Fibroblast of skin of left biceps (primary cell): ENCODE measurements around the gene TTC6.

Source experiments
- DNase-seq, 2 experiments: peaks; one replicate each; pipeline ENCODE4 v3.0.0-alpha.2; 2013; ENCODE audit warnings: low read depth in 2 of 2

TTC6 gene

DNA sequence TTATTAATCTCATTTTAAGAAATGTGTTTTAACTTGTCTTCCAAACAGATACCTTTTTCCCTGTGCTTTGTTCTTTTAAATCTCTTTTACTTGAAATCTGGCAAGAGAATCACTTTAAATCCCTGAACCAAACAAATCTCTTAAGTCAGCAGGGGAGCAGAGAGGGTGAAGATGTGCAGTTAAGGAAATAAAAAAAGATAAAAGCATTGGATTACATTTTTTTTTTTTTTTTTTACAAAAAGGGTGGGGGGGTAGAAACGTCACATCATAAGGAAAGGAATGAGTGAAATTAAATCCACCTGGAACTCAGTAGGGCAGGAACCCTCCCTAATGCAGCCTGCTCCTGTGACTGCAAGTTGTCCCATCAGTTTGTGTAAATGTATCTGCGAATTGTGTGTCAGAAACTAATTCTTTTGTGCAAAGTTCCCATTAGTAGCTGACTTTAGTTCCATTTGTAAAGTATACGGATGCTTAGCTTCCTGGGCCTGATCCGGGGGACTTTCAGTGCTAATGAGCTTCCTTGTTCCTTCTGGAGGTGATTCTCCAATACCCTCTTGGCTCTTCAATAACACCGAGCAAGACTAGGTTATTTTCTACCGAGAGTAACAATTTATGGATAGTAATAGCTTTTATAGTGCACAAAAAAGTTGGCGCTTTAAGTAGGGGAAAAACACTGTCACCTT lies 1.5 kb downstream of the TTC6 start:
- no peak for DNase-seq

DNA sequence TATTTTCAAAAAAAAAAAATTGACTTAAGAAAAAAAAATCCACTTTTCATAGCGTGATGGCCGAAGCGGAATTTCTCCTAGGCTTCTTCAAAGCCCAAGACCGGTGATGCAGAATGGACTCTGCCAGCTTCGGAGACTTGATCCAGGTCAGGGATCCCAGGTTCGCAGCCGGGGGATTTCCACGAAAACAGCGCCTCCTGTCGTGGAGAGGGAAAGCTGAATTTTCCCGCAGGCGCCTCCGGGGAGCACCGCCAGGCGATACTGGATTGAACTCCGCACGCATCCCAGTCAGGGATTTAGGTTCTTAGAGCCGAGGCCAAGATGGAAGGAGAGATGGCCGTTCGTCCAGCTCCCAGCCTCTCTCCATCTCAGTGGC lies 2.1 kb downstream of the TTC6 start:
- DNase-seq: no peak

DNA sequence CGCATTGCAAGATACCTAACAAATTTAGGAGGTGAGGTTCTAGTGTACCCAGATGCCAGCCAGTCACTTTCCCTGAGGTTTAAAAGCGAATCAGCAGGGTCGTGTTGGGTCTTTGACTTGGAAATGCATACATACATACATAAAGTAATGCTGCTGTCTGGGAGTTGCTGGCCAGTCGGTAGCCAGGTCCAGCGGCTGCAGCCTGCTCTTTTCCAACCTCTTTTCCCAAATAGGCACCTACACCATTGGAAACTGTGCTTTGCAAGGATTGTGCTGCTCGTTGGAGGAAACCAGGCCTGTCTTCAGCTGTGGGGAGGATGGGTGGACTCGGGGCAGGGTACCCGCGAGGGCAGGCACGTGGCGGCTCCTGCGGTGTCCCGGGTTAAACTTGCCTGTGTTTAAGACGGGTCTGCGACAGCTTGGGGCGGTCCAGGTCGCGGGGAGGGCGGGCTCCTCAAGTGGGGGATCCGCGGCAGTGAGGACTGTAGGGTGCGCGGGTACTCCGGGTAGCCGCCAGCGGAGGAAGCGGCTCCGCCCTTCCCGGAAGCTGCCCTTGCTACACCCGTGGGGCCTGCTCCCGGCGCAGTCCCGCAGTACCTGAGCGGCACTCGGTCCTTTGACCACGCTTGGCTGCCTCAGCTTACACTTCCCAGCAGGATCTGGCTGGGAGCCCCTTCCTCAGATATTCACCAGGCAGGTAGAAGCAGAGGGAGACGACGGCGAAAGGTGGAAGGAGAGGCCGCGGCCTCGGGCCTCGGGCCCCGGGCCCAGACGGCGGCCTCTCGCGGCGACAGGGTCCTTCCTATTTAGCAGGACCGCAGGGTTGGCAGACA lies 2.7 kb downstream of the TTC6 start:
- no peak for DNase-seq

DNA sequence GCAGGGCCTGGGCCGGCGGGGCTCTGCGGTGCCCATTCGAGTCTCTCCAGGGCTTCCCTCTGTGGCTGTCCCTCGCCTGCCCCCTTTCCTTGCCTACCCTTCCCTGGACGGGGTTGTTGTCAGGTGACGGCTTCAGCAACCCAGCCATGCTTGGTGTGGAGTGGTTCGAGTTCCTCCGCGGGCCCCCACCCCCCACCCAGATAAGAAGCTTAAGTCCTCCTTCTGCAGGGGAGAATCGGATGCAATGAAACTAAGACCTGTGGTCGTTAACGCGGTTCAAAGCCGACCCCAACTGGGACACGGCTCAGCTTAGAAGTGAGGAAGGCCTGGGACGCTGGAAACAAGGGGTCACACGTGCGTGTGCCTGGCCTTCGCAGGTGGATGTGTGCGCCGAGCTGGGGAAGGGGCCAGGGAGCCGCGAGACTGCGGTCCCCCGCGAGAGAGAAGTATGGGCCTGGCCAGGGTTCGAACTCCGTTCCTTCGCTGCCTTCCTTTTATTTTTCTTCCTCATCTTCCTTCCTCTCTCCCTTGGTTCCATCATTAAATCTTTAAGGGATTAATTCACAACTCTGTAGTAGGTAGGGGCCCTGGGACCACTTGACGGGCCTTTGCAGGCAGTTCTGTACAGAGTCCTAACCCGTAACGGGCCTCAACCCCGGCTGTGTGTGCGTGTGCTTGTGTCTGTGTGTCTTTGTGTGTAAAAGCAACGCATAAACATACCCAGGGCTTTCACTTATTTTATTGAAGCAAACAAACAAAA lies 3.5 kb downstream of the TTC6 start:
- DNase-seq: no peak

DNA sequence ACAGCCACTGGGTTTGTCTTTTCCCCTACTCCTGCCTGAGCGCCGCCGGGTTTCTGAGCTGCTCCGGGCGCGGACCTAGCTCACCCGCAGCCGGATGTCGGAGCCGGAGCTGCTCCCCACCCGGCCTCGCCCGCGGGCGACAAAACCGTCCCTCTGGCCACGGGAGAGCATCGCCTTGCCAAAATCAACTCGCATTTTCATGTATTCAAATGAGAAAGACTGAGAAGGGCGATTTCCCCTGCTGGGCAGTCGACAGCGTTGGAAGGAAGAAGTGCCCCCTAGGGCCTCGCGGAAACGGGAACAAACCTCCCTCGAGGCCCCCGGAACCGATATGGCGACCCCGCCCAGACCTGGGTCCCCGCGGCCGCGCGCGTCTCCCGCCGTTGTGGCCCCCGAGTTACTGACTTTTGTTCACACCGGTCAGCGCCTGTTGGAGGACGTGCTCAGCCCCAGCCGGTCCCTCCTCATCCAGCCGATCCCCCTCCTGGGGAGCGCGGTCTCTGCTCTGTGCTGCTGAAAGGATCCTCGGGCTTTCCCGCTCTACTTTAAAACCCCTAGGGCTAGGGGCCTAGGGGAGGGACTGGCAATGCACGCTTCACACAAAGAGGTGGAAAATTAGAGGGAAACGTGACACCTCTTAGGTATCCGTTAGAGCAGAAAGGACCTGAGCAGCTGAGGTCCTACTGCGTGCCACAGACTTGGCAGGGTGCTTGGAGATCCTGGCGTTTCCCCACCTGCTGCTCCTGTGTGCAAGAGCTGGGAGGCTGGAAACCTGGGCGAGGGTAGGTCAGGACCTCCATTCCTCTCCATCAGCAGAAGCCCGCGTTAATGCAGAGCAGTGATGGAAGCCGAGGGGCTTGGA lies 4.3 kb downstream of the TTC6 start:
- no peak for DNase-seq

DNA sequence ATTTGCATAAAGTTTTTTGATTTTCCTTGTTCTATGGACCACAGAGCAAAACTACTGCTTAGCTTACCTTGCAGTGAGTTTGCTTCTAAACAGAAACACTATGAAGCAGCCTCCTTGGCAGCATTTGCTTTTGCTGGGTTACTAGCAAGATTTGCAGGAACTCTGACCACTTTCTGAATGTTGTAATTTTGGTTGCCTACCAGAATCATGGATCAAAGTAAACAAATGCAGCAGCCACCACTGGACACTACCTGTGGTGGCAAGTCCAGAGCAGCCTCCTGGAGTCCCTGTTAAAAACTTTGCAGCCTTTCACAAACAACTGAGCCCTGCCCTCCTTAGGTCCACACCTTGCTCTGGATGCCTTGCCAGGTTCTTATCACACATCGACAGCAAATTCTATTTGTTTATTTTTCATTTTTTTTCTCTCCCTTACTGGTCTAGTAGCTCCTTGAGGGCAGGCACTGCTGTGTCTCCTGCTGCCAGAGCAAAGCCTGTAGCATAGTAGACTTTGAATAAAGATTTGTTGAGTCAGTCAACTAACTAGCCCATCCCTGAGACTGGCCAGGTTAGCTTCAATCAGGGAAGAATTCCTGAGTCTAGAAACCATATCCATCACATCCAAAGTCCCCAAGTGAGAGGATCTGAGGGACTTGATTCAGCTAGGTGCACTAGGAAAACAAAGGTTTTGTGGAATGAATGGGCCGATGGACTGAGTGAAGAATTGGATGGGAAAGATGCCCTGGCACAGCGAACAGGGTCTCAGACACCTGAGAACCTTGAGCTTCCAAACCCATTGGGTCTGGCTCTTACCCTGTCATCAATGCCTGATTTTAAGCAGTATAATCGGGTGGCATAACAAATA lies 5.7 kb downstream of the TTC6 start:
- no peak for DNase-seq

DNA sequence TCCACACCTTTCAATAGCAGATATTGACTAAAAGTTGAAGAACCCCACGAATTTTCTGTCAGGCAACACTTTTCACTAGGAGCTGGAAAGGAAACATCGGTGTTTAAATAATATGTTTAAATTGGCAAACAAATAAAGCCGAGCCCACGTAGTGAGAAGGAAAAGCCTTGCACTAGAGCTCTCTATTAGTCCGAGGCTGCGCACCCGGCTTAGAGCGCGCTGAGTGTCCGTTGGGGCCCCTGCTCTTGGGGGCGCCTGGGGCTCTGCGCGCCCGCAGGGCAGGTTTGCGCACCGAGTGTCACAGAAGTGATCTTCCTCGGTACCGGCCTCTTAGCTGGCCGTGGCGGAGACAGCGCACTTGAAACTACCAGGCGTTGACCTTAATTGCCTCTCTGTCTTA lies 6.4 kb downstream of the TTC6 start:
- DNase-seq: no peak

DNA sequence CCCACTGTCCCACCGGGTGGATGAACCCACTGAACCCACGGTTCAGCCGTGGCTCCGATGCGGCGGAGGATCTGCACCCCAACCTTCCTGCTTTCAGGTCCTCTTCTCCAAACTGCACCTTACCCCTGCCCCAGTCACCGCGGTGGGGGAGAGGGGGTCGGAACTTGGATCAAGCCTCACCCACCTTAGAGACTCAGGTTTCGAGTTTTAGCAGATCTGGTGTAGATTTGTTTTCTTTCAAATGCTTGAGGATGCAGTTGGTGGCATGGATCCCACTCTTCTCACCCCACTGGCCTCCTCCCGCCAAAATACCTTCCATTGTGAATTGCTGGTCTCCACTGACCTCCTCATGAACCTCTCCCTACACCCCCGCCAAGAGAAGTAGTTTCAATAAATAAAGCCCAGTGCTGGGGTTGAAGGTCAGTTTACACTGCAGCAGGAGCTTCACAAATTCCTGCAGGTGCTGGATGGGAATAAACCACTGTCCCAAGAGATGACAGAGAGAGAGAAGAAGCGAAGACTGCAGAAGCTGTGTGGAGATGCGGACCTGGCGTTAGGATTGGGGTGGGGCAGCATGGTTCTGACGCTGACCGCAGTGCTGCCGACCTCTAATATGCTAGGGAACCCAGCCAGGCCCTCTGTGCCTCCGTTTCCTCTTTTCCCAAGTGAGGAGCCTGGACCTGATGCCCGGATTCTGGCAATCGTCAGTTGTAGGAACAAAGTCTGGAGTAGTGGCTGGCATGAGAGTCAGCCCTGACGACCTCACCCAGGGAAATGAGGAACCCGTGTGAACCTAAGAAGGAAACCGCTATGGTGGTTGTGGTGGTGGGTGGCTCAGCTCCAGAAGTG lies 7.4 kb downstream of the TTC6 start:
- DNase-seq: no peak

DNA sequence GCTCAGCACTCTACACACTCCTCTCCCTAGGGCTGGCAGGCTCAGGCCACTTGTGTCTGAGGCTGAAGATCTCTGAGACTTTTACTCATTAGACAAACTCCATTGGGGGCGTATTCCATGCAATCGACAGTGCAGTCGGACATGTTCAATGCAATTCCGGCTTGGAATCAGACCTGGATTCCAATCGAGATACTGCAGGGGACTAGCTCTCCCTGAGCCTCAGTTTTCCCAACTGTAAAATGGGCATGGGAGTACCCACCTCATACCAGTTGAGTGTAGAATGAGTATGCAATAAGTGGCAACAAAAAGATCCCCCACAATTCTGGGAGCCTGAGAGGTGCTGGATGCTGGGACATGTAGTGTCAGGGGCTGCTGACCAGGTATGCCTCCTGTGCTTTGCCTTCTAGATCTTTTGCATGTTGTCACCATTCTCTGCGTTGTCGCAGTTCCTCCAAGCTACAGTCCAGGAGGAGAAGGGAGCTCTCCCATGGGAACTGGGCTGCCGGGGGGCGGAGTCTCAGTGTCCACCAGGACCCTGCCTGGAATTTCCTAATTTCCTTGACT lies 8.3 kb downstream of the TTC6 start:
- DNase-seq: no peak

DNA sequence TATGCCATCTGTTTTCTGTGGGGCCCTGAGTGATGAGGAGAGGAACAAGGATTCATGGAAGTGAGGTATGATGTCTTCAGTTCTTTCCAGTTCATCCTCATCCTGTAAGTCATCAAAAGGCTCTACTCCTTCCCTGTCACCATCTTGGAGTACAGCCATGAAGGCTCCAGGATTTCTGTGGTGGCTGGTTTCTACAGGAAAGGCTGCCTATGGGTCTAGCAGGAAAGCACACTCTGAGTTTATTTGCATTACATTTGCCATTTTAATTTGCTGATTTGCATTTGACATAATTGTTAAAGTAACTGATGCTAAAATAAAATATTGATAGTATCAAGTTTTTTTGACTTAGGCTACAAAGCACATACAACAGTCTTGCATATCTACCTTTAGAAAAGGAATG lies 11.2 kb downstream of the TTC6 start:
- no peak for DNase-seq

DNA sequence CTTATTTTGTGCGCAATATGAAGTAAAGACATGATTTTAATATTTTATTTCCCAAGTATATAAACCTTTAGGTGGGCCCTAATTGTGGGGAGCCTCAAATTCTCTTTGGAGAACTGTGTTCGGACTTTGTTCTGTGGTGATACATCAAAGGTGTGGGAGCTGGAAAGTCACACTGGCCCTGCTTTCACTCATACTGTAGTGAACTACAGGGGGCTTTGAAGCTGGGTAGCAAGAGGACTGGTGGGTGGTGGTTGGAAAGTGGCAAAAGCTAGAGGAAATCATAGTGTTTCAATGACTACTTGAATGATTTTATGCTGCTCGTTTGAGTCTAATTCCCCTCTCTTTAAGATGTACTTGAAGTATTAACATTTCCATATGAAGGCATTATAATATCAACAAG lies 13.2 kb downstream of the TTC6 start:
- no peak for DNase-seq

DNA sequence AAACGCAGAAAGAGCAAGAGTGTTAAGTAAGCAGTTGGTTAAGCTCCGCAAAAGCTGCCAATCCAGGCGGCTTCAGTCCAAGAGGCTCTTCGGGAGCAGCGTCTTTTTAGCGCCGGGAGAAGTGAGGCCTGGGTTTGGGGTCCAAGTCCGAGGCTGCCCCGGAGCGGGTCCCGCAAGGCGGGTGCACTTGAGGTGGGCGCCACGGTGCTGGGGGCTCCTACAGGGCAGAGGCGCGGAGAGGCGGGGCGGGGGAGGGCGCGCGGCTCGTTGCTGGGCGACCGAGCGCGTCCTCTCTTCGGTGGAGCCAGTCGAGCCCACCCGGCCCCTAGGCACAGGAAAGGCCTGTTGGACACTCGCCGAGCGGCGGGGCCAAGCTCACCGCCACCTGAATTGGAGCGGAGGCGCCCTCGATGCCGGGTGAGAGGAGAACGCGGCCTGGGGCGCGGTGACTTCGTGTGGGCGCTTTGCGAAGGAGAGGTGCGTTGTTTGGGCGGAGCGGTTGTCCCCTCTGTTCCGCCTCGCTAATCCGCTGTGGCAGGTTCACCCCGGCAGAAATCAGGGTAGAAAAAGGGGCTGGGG lies 15.6 kb downstream of the TTC6 start:
- DNase-seq: no peak

DNA sequence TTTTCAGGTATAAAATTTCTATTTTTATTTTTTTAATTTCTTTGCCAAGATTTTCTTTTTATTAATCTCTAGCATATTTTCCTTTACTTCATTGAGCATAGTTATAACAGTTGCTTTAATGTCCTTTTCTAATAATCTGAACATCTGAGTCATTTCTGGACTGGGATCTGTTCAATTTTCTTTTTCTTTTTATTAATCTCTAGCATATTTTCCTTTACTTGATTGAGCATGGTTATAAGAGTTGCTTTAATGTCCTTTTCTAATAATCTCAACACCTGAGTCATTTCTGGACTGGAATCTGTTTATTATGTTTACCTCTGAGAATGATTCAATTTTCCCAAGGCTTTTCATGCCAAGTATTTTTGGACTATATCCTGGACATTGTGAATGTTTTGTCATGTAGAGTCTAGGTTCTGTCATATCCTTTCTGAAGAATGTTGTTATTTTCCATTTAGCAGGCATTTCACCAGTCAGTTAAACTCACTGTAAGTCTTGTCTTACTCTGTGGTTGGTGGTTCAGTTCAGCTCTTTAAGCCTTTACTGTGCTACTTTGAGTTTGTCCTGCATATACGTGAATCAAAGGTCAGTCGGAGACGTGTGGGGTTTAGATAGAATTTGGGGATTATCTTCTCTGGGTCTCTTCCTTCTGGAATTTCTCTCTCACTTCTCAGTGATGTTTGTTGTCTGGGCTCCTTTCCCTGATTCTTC lies 20.3 kb downstream of the TTC6 start:
- no peak for DNase-seq

DNA sequence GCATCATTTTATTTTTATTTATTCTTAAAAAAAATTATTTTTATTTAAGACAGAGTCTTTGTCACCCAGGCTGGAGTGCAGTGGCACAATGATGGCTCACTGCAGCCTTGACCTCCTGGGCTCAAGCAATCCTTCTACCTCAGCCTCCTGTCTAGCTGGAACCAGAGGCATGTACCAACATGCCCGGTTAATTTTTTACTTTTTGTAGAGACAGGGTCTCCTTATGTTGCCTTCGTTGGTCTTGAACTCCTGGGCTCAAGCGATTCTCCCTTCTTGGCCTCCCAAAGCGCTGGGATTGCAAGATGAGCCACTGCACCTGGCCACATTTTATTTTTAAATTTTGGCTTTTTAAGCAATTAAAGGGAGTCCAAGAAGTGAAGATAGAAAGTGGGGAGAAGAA lies 21.4 kb downstream of the TTC6 start:
- no peak for DNase-seq

DNA sequence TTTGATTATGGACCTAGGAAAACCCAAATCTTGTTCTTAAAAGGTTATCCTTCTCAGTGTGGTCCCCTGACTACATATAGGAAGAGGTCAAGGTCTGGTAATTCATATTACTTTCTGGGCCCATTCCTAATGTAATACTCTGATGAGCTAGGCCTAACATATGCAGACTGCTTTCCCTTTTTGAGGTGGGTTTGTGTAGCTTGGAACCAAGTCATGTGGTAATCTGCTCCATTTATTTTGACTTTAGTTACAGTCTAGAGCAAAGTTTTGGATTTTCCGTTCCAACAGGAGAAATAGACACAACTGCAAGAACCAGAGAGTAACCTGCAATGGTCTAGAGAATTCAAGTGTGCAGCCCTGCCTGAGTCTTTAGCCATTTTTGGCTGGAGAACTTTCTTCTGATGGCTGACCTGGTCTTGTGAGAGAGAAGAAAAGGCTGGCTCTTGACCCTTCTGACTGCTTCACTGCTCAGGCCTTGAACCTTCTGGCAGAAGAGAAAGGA lies 22.5 kb downstream of the TTC6 start:
- no peak for DNase-seq

DNA sequence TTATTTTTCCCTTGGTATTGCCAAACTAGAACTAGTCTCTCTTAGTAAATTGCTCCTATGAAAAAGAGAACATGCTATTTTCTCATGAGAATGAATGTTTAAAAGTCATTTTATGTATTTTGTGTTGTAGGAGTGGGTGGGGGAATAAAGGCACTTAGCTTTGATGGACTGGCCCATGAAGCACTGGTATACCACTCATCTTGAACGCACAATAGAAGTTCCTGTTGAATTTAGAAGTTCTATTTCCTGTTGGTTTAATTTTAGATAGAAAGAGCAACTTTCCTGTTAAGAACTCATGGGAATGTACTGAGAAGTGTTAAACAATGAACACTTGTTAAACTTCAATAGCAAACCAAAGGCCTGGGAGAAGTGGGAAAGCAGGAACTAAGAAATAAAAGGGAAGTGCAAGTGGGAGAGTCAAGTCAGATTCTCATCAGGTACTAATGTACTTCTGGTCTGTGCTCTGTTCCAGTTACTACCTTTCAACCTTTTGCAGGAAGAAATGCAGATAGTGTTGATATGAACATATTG lies 23.1 kb downstream of the TTC6 start:
- DNase-seq: no peak

DNA sequence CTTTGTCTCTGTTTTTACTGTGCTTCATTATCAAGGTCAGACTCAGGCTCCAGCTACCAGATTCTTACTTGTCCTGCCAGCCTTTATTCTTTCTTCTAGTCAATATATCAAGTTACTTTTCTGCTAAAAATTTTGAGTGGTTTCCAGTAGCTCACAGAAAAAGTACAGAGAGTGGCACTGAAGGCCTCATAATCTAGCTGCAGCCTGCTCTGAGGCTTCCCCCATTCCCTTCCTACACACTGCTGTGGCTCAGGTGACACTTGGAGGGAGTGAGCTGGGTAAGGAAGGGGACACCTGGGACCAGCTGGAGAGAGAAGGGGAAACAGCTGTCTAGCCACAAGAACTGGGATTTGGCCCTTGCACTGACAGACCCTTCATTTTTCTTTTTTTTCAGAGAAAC lies 25.4 kb downstream of the TTC6 start:
- DNase-seq: no peak
